GM12878 (cell line): ENCODE measurements around the gene ARHGEF33.

Experiments
- PAX8 ChIP-seq: fragments of 450-650 bp; IDR thresholded peaks from 2 replicates; pipeline ENCODE4 v1.6.1; 2017; ENCODE audit warnings: mild to moderate bottlenecking, moderate library complexity
- RCOR1 ChIP-seq: conservative IDR thresholded peaks from 2 replicates; pipeline ENCODE4 v1.6.1; 2012; ENCODE audit warnings: low read depth, low read length, improper control_type of control experiment

DNA sequence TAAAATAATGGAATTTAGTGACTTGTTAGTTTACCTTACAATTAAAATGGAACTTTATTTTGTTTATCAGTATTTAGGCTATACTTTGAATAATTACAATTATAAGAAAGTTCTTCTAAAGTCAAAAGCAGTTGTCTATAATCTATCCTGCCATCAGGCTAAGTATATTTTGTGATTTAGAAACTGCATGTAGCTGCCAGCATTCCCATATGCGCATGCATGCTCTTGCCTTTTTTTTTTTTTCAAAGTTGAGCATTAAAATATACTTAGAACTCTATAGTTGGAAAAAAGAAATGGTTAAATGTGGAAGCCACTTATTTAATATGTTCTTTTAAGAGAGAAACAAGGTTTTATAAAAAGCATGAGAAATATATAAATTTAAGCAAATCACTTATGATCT, 99.0 kb downstream of the ARHGEF33 start:
- TF ChIP-seq PAX8 = no peak
- TF ChIP-seq RCOR1 = no peak
